ENCODE measurements around the gene BTN3A1. TPM values are rescaled to one million over a fixed set of nuclear protein-coding genes. Genes with fewer than 3 reads are reported as not detected.

Gene BTN3A1
- total and polyA plus RNA-seq, 2 donors (not counting 1 experiment from before 2014, with no cell fraction given), result 31.6 to 42.9 TPM

DNA sequence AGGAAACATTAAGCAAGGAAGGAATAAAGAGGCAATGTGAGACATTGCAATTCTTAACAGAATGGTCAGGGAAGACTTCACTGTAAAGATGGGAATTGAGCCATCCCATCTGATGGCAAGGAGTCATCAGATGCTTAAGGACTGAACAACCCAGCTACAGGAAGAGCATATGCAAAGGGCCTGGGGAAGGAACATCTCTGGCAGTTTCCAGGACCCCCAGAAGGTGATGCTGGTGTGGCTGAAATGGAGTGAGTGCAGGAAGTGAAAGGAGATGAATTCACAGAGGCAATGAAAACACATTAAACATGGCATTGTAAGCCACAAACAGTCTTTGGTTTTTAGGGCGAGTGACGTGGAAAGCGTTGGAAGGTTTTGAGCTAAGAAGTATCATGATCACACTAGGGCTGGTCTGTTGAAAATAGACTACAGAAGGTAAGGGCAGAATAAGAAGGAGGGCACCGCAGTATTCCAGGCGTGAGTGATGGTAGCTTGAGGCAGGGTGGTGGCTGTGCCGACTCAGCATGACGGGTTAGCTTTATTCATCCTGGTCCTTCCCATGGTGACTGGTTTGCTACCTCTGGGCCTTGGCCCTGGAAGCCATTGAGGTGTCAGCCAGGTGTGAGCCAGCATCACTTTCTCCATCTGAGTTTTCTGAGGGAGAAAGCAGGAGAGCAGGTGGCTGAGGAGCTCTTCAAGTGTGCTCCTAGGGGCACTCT lies 62.5 kb downstream of the BTN3A1 start:
- H3K27ac ChIP-seq (ENCODE audit: insufficient read depth, low read length), result no peak overlapping the region
- H3K36me3 ChIP-seq (ENCODE audit: control insufficient read depth, insufficient read depth, low read length), result peaks cover 37% of the 10 kb centered on the region
- no peak for TF ChIP-seq EZH2 (IDR thresholded peaks at IDR 0.05; ENCODE audit: low read length, missing control alignments)
- TF ChIP-seq CTCF (conservative IDR thresholded peaks at IDR 0.05 in 1 of 2, IDR thresholded peaks at IDR 0.05 in 1 of 2; ENCODE audit: low read depth in 1 of 2, low read length in 2 of 2), result no peak

More for the DNA sequence above, 62.5 kb downstream of the BTN3A1 start:
- Histone ChIP-seq H3K4me2 (ENCODE audit: extremely low read depth, insufficient read depth, low read length) (no peak overlapping the region), H4K20me1 (ENCODE audit: control insufficient read depth, extremely low read depth, insufficient read depth, low read length) (no peaks in the 10 kb centered on the region), H3K4me1 (ENCODE audit: control insufficient read depth, extremely low read depth, insufficient read depth, low read length) (peaks cover 2% of the 10 kb centered on the region), H3K9ac (ENCODE audit: insufficient read depth, low read length) (no peak overlapping the region), H3K79me2 (ENCODE audit: control insufficient read depth, insufficient read depth, low read length) (peaks cover 18% of the 10 kb centered on the region), H3K9me3 (ENCODE audit: control insufficient read depth, insufficient read depth, low read depth, low read length) (no peaks in the 10 kb centered on the region), H2AFZ (ENCODE audit: low read length) (no peak overlapping the region), H3K4me3 (replicated peaks in 1 of 4; ENCODE audit: control extremely low read depth in 1 of 4, insufficient read depth in 1 of 4, low read depth in 3 of 4, low read length in 4 of 4) (no peak overlapping the region), H3K27me3 (ENCODE audit: control insufficient read depth, insufficient read depth, low read length) (no peaks in the 10 kb centered on the region)
- DNase-seq (ENCODE audit: low read depth in 2 of 2), result no peak

Other genes with a start within 250 kb of the BTN3A1 start
- gene BTN3A2, start 37.1 kb upstream of the BTN3A1 start, total RNA-seq, result 21.6 and 21.8 TPM in 2 replicates
- 27.2 and 39.1 TPM in 2 replicates for gene BTN3A2, start 37.1 kb upstream of the BTN3A1 start, polyA plus RNA-seq
- 7.4 and 12.7 TPM in 2 replicates for gene BTN2A2, start 19.2 kb upstream of the BTN3A1 start, total RNA-seq
- gene BTN2A2, start 19.2 kb upstream of the BTN3A1 start, polyA plus RNA-seq, result 8.6 and 14.8 TPM in 2 replicates
- 27.7 and 33.7 TPM in 2 replicates for gene BTN3A3, start 38.2 kb downstream of the BTN3A1 start, total RNA-seq
- gene BTN3A3, start 38.2 kb downstream of the BTN3A1 start, polyA plus RNA-seq, result 23.0 and 33.7 TPM in 2 replicates
- 8.7 and 14.9 TPM in 2 replicates for gene BTN2A1, start 55.7 kb downstream of the BTN3A1 start, total RNA-seq
- gene BTN2A1, start 55.7 kb downstream of the BTN3A1 start, polyA plus RNA-seq, result 22.7 and 26.4 TPM in 2 replicates
- not detected in 2 replicates for gene BTN1A1, start 98.0 kb downstream of the BTN3A1 start, total RNA-seq
- gene BTN1A1, start 98.0 kb downstream of the BTN3A1 start, polyA plus RNA-seq, result not detected in 2 replicates
- 90.4 and 111 TPM in 2 replicates for gene HMGN4, start 136.1 kb downstream of the BTN3A1 start, total RNA-seq
- 58.7 and 74.9 TPM in 2 replicates for gene HMGN4, start 136.1 kb downstream of the BTN3A1 start, polyA plus RNA-seq
- gene ABT1, start 194.7 kb downstream of the BTN3A1 start, total RNA-seq, result 13.1 and 13.4 TPM in 2 replicates
- 8.3 and 9.9 TPM in 2 replicates for gene ABT1, start 194.7 kb downstream of the BTN3A1 start, polyA plus RNA-seq

Measured in fibroblast of lung (primary cell).